Stimulated activated CD8-positive, alpha-beta memory T cell treated with anti-CD3 and anti-CD28 coated beads, Interleukin-2, amount 100 ng/mL, for 1 hour (primary cell): ENCODE measurements around the gene EIF4E.
"Not testable (repeated sequence)": the region's sequence is repeated elsewhere in the genome, so short reads cannot be mapped to it uniquely, and the experiment has no call there.

ENCODE experiments used
- DNase-seq, 2 donors: peaks; one replicate each; pipeline ENCODE4 v3.0.0-alpha.2; 2020; ENCODE audit warnings: low read depth in 2 of 2

Gene EIF4E

GRCh38 chr4:98932539-98932938, 3.6 kb upstream of the EIF4E start:
- DNase-seq = no peak

GRCh38 chr4:98930311-98930865, 1.5 kb upstream of the EIF4E start:
- DNase-seq = no peak

GRCh38 chr4:98929341-98930267, 671 bp upstream of the EIF4E start:
- peak; percentile 1 to 4 for DNase-seq

GRCh38 chr4:98928131-98928504, 815 bp downstream of the EIF4E start:
- peak; percentile 23 to 40 for DNase-seq

GRCh38 chr4:98926257-98926656, 2.7 kb downstream of the EIF4E start:
- DNase-seq = not testable (repeated sequence)

GRCh38 chr4:98921292-98921691, 7.6 kb downstream of the EIF4E start:
- no peak for DNase-seq

- DNase-seq = no peak
Observed at GRCh38 chr4:98919996-98920395, 8.9 kb downstream of the EIF4E start.

- not testable (repeated sequence) for DNase-seq
Observed at GRCh38 chr4:98910728-98911127, 18.2 kb downstream of the EIF4E start.

GRCh38 chr4:98909646-98910401, 19.1 kb downstream of the EIF4E start:
- no peak for DNase-seq

- DNase-seq = no peak
Observed at GRCh38 chr4:98908703-98909262, 20.1 kb downstream of the EIF4E start.

GRCh38 chr4:98908182-98908581, 20.8 kb downstream of the EIF4E start:
- DNase-seq = no peak

- DNase-seq = no peak
Observed at GRCh38 chr4:98905839-98906238, 23.1 kb downstream of the EIF4E start.

- DNase-seq = no peak
Observed at GRCh38 chr4:98905297-98905696, 23.6 kb downstream of the EIF4E start.

GRCh38 chr4:98903963-98904362, 25.0 kb downstream of the EIF4E start:
- no peak for DNase-seq

- no peak for DNase-seq
Observed at GRCh38 chr4:98903561-98903960, 25.4 kb downstream of the EIF4E start.

- no peak for DNase-seq
Observed at GRCh38 chr4:98899277-98899676, 29.7 kb downstream of the EIF4E start.

- DNase-seq = no peak
Observed at GRCh38 chr4:98891478-98892337, 37.2 kb downstream of the EIF4E start.

GRCh38 chr4:98890702-98891455, 38.1 kb downstream of the EIF4E start:
- DNase-seq = no peak

- no peak for DNase-seq
Observed at GRCh38 chr4:98887145-98887544, 41.8 kb downstream of the EIF4E start.

- DNase-seq = not testable (repeated sequence)
Observed at GRCh38 chr4:98886382-98886781, 42.6 kb downstream of the EIF4E start.
